GM19438 (cell line): ENCODE measurements around the gene GLS2.
"Not testable (repeated sequence)": the region's sequence is repeated elsewhere in the genome, so short reads cannot be mapped to it uniquely, and the experiment has no call there.

ENCODE experiments used
- ATAC-seq: cut with Tn5 transposase; IDR thresholded peaks from one replicate; pipeline ENCODE4 v1.9.1; 2021; ENCODE audit warnings: low read depth; ENCODE audit not compliant: unreplicated experiment

Gene GLS2

DNA sequence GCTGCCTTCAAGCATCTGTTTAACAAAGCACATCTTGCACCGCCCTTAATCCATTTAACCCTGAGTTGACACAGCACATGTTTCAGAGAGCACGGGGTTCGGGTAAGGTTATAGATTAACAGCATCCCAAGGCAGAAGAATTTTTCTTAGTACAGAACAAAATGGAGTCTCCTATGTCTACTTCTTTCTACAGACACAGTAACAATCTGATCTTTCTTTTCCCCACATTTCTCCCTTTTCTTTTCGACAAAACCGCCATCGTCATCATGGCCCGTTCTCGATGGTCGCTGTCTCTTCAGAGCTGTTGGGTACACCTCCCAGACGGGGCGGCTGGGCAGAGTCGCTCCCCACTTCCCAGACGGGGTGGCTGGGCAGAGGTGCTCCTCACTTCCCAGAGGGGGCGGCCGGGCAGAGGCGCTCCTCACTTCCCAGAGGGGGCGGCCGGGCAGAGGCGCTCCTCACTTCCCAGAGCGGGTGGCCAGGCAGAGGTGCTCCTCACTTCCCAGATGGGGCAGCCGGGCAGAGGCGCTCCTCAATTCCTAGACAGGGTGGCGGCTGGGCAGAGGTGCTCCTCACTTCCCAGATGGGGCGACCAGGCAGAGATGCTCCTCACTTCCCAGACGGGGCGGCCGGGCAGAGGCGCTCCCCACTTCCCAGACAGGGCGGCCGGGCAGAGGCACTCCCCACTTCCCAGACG, 5.6 kb upstream of the GLS2 start:
- ATAC-seq = not testable (repeated sequence)

DNA sequence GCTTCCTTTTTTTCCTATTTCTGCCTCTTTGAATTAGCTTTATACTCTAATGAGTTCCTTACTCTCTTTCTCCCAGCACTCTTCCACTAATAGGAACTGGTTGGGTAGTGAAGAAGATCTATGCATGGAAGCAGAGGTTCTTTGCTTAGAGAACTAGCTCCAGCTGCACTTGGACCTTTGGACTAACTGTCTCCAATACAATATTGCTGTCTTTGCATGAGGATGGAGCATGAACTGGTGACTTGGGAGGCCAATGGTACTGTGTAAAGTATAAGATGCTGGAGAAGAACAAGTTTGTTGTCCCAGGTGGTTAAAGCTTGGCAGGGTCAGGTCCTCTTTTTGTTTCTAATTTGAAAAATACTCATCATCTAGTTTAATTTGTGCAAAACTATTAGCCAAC, 2.4 kb upstream of the GLS2 start:
- ATAC-seq = no peak

GRCh38 chr12:56487448-56488040, 417 bp downstream of the GLS2 start:
- peak; percentile 34 for ATAC-seq

GRCh38 chr12:56486694-56487093, 1.3 kb downstream of the GLS2 start:
- ATAC-seq = no peak

DNA sequence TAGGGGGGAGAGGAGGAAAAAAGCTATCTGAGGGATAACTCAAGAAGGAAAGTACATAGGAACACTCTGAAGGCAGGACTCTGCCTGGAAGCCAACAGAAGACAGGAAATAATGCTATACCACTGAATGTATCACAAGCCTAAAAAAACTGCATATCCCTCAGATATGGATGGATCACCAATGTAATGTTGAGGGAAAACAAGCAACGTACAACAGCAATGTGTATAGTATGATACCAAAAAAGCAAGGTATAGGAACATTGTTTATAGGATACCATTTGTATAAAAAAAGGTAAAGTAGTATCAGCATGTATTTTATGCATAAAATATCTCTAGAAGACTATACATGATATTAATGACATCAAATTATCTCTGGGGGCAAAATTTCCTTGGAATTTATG, 3.4 kb downstream of the GLS2 start:
- no peak for ATAC-seq

DNA sequence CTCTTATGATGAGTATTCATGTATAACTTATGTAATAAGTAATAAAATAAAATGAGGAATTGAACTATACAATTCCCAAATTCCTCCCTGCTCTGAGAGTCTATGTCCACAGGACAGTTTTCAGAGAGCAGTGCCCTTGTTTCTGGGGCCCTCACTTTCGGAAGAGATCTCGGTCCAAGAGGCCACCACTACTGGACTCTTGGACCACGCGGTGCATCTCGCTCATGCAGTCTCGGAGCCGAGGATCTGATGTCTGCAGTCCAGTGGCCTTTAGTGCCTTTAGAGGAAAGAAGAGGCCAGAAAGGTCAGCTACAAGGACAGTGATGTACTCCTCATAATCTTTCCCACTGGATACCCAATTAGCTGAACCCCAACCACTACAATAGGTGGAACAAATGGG, 8.3 kb downstream of the GLS2 start:
- no peak for ATAC-seq

- no peak for ATAC-seq
These were observed 10.3 kb downstream of the GLS2 start for GRCh38 chr12:56477521-56478225.

GRCh38 chr12:56476972-56477432, 11.0 kb downstream of the GLS2 start:
- no peak for ATAC-seq

DNA sequence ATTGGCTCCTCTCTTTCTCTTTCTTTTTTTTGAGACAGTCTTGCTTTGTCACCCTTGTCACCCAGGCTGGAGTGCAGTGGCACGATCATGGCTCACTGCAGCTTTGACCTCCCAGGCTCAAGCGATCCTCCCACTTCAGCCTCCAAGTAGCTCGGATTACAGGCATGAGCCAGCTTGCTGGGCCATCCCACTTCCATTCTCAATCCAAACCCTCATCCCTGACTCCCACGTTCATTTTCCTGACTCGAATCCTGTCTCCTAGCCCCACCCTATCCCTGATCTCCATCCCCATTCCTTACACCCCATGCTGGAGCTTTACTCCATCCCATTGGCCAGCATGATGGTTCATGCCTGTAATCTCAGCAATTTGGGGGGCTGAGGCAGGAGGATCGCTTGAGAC, 11.8 kb downstream of the GLS2 start:
- no peak for ATAC-seq

DNA sequence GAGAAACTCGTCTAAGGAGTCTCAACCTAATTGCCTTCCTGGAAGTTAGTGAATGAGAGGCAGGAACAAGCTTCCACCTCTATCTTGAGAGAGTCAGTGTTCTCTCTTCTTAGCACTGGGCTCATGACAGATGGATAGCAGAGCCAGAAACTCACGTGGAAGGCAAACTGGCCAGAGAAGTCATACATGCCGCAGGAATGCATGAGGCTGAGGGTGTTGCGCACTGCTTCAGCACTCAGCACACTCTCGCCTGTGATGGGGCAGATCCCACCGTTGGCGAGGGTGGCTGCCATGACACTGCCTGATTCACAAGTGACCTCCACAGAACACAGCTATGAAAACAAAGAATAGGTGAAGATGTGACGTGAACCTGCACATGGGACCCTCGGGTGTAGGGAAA, 13.6 kb downstream of the GLS2 start:
- no peak for ATAC-seq

DNA sequence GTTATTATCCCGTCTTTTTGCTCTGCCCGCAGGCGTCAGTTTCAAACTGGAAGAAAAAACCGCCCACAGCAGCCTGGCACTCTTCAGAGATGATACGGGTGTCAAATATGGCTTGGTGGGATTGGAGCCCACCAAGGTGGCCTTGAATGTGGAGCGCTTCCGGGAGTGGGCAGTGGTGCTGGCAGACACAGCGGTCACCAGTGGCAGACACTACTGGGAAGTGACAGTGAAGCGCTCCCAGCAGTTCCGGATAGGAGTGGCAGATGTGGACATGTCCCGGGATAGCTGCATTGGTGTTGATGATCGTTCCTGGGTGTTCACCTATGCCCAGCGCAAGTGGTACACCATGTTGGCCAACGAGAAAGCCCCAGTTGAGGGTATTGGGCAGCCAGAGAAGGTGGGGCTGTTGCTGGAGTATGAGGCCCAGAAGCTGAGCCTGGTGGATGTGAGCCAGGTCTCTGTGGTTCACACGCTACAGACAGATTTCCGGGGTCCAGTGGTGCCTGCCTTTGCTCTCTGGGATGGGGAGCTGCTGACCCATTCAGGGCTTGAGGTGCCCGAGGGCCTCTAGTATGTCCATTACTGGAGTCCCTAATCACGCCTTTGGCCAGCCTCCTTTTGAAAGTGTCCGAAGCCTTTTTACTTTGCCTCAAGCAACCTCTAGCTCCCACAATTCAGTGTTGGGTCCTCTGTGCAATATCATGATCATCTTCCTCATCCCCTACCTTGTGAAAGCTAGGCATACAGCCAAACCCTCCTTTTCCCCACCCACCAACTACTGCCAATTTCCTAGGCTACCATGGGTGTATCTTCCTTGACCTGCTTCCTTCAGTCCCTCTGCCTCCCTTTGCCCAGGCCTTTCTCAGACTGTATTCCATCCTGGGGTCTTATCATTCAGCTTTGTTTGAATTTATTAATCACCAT, 18.7 kb downstream of the GLS2 start:
- no peak for ATAC-seq

DNA sequence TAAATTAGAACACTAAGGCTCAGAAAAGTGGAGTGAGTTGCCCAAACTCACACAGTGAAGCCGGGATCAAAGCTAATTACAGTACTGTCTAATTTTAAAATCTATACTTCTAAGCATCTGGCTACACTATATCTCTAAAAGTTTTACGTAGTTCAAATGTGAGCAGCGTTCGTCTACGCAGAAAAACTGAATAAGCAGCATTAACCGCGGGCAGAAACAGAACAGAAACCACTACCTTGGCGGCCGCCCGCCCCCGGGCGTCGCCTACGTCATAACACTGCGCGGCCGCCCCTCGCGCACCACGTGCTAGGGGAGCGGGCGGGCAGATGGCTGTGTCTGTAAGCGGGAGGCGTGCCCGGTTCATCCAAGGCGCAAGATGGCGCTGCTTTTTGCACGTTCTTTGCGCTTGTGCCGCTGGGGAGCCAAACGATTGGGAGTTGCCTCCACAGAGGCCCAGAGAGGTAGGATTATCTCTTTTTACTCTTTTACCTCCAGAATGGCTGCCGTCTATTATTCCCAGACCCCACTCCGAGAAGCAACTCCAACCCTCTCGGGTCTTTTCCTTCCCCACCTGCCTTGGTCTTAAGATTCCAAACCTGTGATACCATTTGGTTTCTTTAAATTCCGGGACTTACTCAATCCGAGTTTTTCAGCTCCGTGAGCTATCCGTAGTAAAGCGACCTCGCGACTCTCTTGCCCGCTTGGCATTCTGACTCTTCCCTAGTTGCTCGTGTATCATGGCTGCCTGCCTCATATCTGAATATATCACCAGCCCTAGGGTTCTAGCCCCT, 19.6 kb downstream of the GLS2 start, which contains the start of gene SPRYD4:
SPRYD4 (plus strand) TSS at position 363 of the 791 bp plus-strand sequence; CDS start at position 377, 14 bp downstream.
- ATAC-seq = peak; percentile 85

- ATAC-seq = no peak
These were observed 25.4 kb downstream of the GLS2 start for GRCh38 chr12:56462565-56462964.

DNA sequence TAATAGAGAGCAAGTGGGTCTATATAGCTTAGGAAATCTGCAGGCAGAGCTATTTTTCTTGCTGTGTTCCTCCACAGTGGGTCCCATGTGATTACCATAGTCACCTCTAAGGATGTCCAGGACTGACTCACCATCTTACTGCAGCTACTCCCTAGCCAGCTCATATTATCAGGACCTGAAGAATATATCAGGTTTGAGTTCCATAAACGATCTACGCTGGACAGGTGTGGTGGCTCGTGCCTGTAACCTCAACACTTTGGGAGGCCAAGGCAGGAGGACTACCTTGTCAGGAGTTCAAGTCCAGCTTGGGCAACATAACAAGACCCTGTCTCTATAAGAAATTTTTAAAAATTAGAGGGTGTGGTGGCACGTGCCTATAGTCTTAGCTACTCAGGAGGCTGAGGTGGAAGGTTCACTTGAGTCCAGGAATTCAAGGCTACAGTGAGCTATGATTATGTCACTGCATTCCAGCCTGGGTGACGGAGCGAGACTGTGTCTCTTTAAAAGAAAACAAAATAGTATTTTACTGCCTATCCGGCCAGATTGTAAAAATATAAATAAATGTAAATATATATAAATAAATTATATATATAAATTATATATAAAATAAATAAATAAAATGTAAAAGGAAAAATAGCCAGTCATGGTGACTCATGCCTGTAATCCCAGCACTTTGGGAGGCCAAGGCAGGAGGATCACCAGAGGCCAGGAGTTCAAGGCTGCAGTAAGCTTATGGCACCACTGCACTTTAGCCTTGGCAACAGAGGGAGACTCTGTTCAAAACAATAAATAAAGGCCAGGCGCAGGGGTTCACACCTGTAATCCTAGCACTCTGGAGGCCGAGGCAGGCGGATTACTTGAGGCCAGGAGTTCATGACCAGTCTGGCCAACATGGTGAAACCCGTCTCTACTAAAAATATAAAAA, 26.5 kb downstream of the GLS2 start:
- ATAC-seq = no peak

- no peak for ATAC-seq
These were observed 30.1 kb downstream of the GLS2 start for GRCh38 chr12:56457817-56458216.

DNA sequence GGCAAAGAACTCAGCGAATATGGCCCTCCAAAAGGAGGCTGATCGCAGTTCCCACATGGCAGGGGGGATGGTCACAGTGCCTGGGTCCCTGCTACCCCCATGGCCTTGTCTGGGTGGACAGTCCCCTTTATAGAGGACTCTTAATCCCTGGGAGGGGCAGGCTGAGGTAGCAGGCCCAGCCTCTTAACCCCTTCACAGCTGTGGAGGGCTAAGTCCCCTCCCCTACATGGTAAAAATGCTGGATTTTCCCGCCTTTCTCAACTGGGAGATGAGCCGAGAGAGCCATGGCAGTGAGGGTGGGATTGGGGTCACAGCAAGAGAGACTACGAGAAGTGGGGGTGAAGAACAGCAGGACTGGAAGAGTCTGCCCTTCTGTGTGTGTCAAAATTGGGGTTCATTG, 33.4 kb downstream of the GLS2 start, which contains the start of gene MIP:
MIP (minus strand) TSS at position 101 of the 400 bp plus-strand sequence; CDS start at position 57, 44 bp downstream.
- ATAC-seq = no peak

DNA sequence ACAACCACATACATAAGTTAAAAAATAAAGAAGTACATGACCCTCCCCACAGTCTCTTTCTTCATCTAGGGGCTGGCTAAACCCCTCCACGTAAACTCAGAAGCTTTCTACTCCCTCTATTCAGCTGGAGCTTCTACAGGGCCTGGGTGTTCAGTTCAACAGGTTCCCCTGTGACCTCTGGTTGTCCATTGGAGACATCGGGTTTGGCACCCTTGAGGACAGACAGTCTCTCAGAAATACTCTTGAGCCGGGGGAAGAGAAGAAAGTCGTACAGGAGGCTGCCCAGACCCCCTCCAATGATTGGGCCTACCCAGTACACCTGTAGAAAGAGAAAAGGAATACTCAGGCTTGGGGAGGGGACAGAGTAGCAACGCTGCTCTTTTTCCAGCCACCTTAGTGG, 36.8 kb downstream of the GLS2 start:
- ATAC-seq = no peak

DNA sequence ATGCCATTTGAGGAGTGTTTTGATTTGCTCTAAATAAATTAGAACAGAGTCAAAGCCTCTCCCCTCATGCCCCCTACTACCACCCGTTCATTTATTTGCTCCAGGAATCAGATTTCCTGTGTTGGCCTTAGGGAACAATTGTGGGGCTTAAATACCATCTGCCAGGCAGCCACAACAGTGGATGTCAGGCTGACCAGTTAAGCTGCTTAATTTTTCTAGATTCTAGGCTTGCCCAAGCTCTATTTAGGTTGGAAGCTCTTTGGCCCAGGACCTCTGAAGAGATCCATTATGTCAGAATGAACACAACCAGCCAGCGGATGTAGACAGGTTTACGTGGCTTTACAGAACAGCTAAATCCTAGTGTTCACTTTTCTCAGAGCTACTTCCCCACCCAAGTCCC, 37.7 kb downstream of the GLS2 start:
- no peak for ATAC-seq

GRCh38 chr12:56449622-56449984, 38.4 kb downstream of the GLS2 start:
- no peak for ATAC-seq
